ENCODE results near the gene HSD3B7. TPM values are rescaled to one million over a fixed set of nuclear protein-coding genes. Genes with fewer than 3 reads are reported as not detected.

HSD3B7 gene
- total and polyA plus RNA-seq, 10 of the 15 experiments (the other 5 are each of a cell fraction or from before 2014, with no cell fraction given), result 0.18 to 1.8 (median 0.48) TPM; not detected in 1

DNA sequence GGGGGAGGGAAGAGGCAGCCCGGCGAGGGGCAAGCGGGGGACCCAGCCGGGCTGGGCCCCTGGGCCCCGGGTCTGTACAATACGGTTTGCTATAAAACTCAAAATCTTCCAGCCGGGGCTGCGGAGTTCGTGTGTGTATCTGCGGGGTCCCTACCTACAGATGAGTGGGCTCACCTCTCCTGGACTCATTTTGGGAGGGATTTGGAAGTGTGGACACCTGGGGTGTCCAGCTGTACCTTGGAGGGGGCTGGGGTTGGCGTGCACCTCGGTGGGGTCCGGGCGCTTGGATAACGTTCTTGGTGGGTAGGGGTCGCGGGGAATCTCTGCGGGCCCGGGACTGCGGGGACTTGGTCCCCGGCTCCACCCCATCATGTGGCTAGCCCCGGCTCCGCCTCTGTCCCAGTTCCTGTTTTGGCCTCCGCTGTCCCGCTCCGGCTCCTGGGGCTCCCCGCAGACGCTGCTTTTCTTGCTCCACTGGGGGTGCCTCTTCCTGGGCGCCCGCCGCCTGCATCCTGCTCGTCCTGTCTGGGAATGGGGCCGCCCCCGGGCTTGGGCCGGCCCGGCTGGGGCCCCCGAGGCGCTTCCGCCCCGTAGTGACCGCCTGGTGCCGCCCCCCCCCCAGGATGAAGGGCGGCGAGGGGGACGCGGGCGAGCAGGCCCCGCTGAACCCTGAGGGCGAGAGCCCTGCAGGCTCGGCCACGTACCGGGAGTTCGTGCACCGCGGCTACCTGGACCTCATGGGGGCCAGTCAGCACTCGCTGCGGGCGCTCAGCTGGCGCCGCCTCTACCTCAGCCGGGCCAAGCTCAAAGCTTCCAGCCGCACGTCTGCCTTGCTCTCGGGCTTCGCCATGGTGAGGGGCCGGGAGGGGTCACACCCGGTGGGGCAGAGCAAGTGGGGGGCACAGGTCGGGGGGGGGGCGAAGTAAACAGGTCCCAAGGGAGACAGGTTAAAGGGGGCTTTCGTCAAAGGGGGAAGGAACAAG is 36.0 kb upstream of the HSD3B7 start, which contains the start of gene ORAI3 (continued):
- TF ChIP-seq E2F4 (IDR thresholded peaks at IDR 0.05; ENCODE audit: low read depth, low read length), result no peak
- no peak for TF ChIP-seq ZNF207 (IDR thresholded peaks at IDR 0.05; ENCODE audit: borderline replicate concordance)
- TF ChIP-seq ETV6 (conservative IDR thresholded peaks at IDR 0.05 in 1 of 2, IDR thresholded peaks at IDR 0.05 in 1 of 2; ENCODE audit: borderline replicate concordance in 1 of 2, low read depth in 1 of 2), result no peak
- no peak for TF ChIP-seq HDGF (IDR thresholded peaks at IDR 0.05)
- no peak for TF ChIP-seq PAX5 (IDR thresholded peaks at IDR 0.05; ENCODE audit: borderline replicate concordance, low read depth, low read length)
- TF ChIP-seq SREBF2 (IDR thresholded peaks at IDR 0.05; ENCODE audit: low read length), result no peak
- no peak for TF ChIP-seq RFX5 (IDR thresholded peaks at IDR 0.05; ENCODE audit: low read depth, low read length)
- TF ChIP-seq RAD51 (IDR thresholded peaks at IDR 0.05), result peak; percentile 67
- TF ChIP-seq EGR1 (IDR thresholded peaks at IDR 0.05; ENCODE audit: borderline replicate concordance in 1 of 2, low read depth in 2 of 2, low read length in 2 of 2), result no peak; a peak in 1 of 3 replicates
- TF ChIP-seq MYB (IDR thresholded peaks at IDR 0.05; ENCODE audit: borderline replicate concordance, low read depth, low read length), result no peak
- no peak for TF ChIP-seq CBX5 (IDR thresholded peaks at IDR 0.05; ENCODE audit: low read depth)
- no peak for TF ChIP-seq ZBTB33 (IDR thresholded peaks at IDR 0.05)
- no peak for TF ChIP-seq IRF3 (IDR thresholded peaks at IDR 0.05)
- TF ChIP-seq POLR2A (IDR thresholded peaks at IDR 0.05; ENCODE audit: low read depth, low read length), result peak; percentile 82
- TF ChIP-seq MTA3 (IDR thresholded peaks at IDR 0.05; ENCODE audit: borderline replicate concordance, low read length), result peak; percentile 56; the same call in 1 of the 2 replicates
- no peak for TF ChIP-seq JUNB (IDR thresholded peaks at IDR 0.05)
- no peak for TF ChIP-seq ZNF24 (IDR thresholded peaks at IDR 0.05)
- no peak for TF ChIP-seq CREB1 (IDR thresholded peaks at IDR 0.05; ENCODE audit: low read depth)
- no peak for TF ChIP-seq NFXL1 (IDR thresholded peaks at IDR 0.05; ENCODE audit: borderline replicate concordance)
- no peak for TF ChIP-seq SP1 (IDR thresholded peaks at IDR 0.05; ENCODE audit: low read depth, low read length)
- TF ChIP-seq HDAC6 (IDR thresholded peaks at IDR 0.05; ENCODE audit: unreplicated experiment), result no peak
- no peak for TF ChIP-seq ZNF274 (IDR thresholded peaks at IDR 0.05; ENCODE audit: insufficient read depth, insufficient read length)
- TF ChIP-seq NR2F1 (conservative IDR thresholded peaks at IDR 0.05), result peak; percentile 63; the same call in 1 of the 2 replicates
- TF ChIP-seq, protein P1, sequence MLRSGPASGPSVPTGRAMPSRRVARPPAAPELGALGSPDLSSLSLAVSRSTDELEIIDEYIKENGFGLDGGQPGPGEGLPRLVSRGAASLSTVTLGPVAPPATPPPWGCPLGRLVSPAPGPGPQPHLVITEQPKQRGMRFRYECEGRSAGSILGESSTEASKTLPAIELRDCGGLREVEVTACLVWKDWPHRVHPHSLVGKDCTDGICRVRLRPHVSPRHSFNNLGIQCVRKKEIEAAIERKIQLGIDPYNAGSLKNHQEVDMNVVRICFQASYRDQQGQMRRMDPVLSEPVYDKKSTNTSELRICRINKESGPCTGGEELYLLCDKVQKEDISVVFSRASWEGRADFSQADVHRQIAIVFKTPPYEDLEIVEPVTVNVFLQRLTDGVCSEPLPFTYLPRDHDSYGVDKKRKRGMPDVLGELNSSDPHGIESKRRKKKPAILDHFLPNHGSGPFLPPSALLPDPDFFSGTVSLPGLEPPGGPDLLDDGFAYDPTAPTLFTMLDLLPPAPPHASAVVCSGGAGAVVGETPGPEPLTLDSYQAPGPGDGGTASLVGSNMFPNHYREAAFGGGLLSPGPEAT (IDR thresholded peaks at IDR 0.05; ENCODE audit: low read depth), result peak; percentile 46; the same call in 1 of the 2 replicates
